Endometrium (tissue), 2 donors: ENCODE results near the gene DCAF7.

ENCODE experiments used
- FAIRE-seq: peaks from 2 replicates; lab custom pipeline; 2012; peaks lifted over from hg19 to GRCh38; lab: Jason Lieb, UNC
- donor health status: control.
- donor health status: control.

DCAF7 gene

DNA sequence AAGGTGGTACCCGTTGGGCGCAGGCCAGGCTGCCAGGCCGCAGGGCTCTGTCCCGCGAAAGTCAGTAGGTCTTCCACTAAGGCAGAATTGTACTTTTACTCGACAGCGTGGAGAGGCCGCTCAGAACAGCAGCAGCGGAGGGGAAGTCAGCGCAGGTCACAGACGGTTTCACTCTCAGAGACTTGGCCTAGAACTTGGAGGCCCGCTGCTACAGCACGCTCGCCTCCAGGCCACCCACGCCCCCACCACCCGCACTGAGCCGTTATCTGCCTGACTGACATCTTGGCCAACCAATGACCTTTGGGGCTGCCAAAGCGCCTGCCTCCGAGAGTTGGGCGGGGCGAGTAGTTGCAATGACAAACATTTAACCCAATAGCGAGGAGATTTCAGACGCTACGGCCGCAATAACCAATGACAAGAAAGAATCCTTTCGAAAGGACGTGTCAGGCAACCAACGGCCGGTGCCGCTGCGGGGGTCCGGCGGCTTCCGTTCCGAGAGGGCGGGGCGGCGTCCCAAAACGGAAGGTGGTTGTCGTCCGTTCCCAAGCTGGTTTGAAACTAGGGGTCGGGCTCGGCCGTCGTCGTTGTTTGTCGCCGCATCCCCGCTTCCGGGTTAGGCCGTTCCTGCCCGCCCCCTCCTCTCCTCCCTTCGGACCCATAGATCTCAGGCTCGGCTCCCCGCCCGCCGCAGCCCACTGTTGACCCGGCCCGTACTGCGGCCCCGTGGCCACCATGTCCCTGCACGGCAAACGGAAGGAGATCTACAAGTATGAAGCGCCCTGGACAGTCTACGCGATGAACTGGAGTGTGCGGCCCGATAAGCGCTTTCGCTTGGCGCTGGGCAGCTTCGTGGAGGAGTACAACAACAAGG is at the start of gene DCAF7:
Gene DCAF7 (plus strand): TSS at position 532 of the 871 bp plus-strand sequence. CDS start 201 bp downstream, at position 733.
- FAIRE-seq = peak; percentile 98

- no peak for FAIRE-seq
Observed at GRCh38 chr17:63500543-63501390, 49.5 kb upstream of the DCAF7 start.

GRCh38 chr17:63503341-63503705 is 47.0 kb upstream of the DCAF7 start:
- FAIRE-seq = no peak

- no peak for FAIRE-seq
Observed at GRCh38 chr17:63504261-63504660, 46.0 kb upstream of the DCAF7 start.

DNA sequence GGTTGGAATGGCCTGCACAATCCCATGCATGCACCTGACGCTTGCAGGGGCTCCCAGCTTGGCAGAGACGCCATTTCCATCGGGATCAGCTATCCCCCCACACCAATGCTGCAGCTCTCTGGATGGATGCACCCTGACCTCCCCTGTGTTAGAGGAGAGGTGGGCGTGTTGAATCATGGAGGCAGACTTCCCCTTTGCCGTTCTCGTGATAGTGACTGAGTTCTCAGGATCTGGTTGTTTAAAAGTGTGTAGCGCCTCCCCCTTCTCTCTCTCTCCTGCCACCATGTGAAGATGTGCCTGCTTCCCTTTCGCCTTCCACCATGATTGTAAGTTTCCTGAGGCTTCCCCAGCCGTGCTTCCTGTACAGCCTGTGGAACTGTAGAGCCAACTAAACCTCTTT is 44.9 kb upstream of the DCAF7 start:
- no peak for FAIRE-seq

GRCh38 chr17:63506627-63507026 is 43.6 kb upstream of the DCAF7 start:
- FAIRE-seq = no peak

GRCh38 chr17:63511331-63511730 is 38.9 kb upstream of the DCAF7 start:
- FAIRE-seq = no peak

GRCh38 chr17:63512388-63512787 is 37.9 kb upstream of the DCAF7 start:
- no peak for FAIRE-seq

- FAIRE-seq = no peak
Observed at GRCh38 chr17:63512896-63513644, 37.2 kb upstream of the DCAF7 start.

GRCh38 chr17:63514477-63514876 is 35.8 kb upstream of the DCAF7 start:
- FAIRE-seq = no peak

DNA sequence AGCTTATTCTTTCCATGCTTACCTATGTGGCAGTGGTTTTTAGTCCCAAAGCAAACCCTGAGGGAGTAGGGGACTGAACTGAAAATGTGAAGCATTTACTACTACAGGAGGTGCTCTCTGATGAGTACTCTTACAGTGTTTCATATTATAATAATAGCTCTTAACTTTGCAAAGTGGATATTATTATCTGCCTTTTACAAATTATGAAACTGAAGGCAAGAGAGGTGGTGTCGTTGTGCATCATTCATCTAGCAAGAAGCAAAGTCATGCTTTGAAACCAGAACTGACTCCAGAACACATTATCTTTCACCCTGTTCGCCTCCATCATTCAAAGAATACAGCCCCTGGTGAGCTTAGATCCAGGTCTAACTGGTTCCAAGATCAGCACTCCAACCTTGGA is 35.3 kb upstream of the DCAF7 start:
- FAIRE-seq = no peak

- no peak for FAIRE-seq
Observed at GRCh38 chr17:63515426-63515825, 34.9 kb upstream of the DCAF7 start.

- FAIRE-seq = no peak
Observed at GRCh38 chr17:63516910-63517824, 33.1 kb upstream of the DCAF7 start.

- FAIRE-seq = no peak
Observed at GRCh38 chr17:63517825-63518534, 32.3 kb upstream of the DCAF7 start.

- no peak for FAIRE-seq
Observed at GRCh38 chr17:63519116-63519881, 31.0 kb upstream of the DCAF7 start.

DNA sequence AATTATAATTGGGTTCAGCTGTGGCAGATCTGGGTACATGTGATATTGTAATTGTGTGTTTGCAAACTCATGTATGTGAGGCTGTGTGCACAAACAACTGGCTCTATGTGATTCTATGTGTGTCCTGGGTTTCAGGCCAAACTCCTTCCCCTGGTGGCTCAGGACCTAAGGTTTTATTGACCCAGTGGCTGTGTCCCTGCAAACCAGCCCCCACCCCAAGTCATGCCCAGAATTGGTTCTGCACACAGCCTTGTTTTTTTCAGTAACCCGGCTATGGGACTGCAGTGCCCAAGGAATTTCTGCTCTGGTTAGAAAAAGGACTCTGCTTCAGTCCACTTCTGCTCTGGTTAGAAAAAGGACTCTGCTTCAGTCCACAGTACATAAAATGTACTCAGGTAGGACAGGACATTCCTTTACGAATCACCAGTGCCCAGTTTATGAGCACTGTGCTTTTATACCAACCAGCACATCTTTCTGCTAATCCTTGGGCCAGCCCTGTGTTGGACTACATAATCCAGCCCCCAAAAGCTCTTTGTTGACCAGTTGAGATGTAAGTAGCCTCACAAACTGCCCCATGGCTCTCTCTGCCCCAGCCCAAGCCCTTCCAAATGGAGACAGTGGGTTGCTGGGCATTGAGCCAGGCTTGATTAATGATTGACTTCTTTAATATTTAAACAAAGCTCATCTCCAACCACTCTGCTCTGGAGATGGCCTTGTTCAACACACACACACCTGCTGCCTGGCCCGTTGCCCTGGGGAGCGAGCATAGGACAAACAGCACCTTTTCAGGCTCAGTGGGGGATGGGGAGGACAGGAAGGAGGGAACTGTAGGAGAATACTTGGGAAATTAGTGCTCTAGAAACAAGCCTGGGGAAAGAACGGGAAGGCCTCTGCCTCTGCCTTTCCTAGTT is 30.1 kb upstream of the DCAF7 start:
- no peak for FAIRE-seq

DNA sequence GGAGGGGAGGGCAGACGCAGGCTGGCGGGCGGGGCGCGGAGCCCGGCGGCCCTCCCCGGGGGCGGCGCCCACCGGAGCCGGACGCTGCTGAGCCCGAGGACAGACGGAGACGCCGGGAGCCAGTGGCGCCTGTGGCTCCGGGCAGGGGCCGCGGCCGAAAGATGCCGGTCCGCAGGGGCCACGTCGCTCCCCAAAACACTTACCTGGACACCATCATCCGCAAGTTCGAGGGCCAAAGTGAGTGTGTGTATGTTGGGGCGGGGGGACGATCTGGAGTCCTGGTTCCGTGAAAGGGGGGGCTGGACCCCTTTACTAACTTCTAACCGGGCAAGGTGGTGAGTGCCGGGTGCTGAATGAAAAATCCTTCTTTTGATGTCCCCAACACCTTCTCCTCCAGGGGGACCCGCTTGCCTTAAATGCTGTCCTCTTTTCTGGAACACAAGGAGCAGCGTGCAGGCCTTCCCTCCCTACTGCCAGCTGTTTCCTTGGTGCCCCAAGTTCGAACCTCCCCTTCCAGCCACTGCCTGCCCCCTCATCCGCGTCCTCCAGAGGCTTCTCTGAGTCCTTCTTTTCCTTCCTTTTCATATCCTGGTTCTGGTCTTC is 26.9 kb upstream of the DCAF7 start, which contains the start of gene KCNH6:
Gene KCNH6 (plus strand): TSS at position 106 of the 603 bp plus-strand sequence. CDS start 56 bp downstream, at position 162.
- no peak for FAIRE-seq

- no peak for FAIRE-seq
Observed at GRCh38 chr17:63524051-63524450, 26.2 kb upstream of the DCAF7 start.
